Measurements from ENCODE around the gene CD28.
"Not testable (repeated sequence)": the region's sequence is repeated elsewhere in the genome, so short reads cannot be mapped to it uniquely, and the experiment has no call there.

Gene CD28

GRCh38 chr2:203741566-203741965 lies 35.1 kb downstream of the CD28 start:
- DNase-seq (ENCODE audit: insufficient read length, low spot score) (no peak), FAIRE-seq (no peak)

- FAIRE-seq (peak; percentile 13), DNase-seq (ENCODE audit: insufficient read length, low spot score) (no peak)
Measured at GRCh38 chr2:203743441-203743981, 37.1 kb downstream of the CD28 start.

GRCh38 chr2:203744091-203744490 lies 37.7 kb downstream of the CD28 start:
- DNase-seq (ENCODE audit: insufficient read length, low spot score), result no peak
- FAIRE-seq, result no peak

- FAIRE-seq (no peak), DNase-seq (ENCODE audit: insufficient read length, low spot score) (no peak)
Measured at GRCh38 chr2:203745267-203745666, 38.8 kb downstream of the CD28 start.

GRCh38 chr2:203748331-203749126 lies 42.1 kb downstream of the CD28 start:
- DNase-seq (ENCODE audit: insufficient read length, low spot score) (no peak), FAIRE-seq (no peak)

- DNase-seq (ENCODE audit: insufficient read length, low spot score) (no peak), FAIRE-seq (no peak)
Measured at GRCh38 chr2:203750346-203751068, 44.1 kb downstream of the CD28 start.

- FAIRE-seq, result no peak
Measured at GRCh38 chr2:203751685-203752271, 45.3 kb downstream of the CD28 start.

GRCh38 chr2:203756161-203756560 lies 49.7 kb downstream of the CD28 start:
- DNase-seq (ENCODE audit: insufficient read length, low spot score), result no peak
- FAIRE-seq, result no peak

More at GRCh38 chr2:203751685-203752271, 45.3 kb downstream of the CD28 start:
- no peak for DNase-seq (ENCODE audit: insufficient read length, low spot score)

GRCh38 chr2:203758841-203759689 lies 52.6 kb downstream of the CD28 start:
- DNase-seq (ENCODE audit: insufficient read length, low spot score) (no peak), FAIRE-seq (peak; percentile 63)

- DNase-seq (ENCODE audit: insufficient read length, low spot score), result no peak
- no peak for FAIRE-seq
Measured at GRCh38 chr2:203759690-203760365, 53.4 kb downstream of the CD28 start.

- DNase-seq (ENCODE audit: insufficient read length, low spot score) (no peak), FAIRE-seq (no peak)
Measured at GRCh38 chr2:203761121-203761520, 54.7 kb downstream of the CD28 start.

- FAIRE-seq (no peak), DNase-seq (ENCODE audit: insufficient read length, low spot score) (no peak)
Measured at GRCh38 chr2:203763241-203763937, 57.0 kb downstream of the CD28 start.

GRCh38 chr2:203763938-203764664 lies 57.7 kb downstream of the CD28 start:
- DNase-seq (ENCODE audit: insufficient read length, low spot score) (no peak), FAIRE-seq (no peak)

- DNase-seq (ENCODE audit: insufficient read length, low spot score), result no peak
- no peak for FAIRE-seq
Measured at GRCh38 chr2:203772456-203773165, 66.2 kb downstream of the CD28 start.

GRCh38 chr2:203774760-203775159 lies 68.3 kb downstream of the CD28 start:
- DNase-seq (ENCODE audit: insufficient read length, low spot score), result no peak
- no peak for FAIRE-seq

- DNase-seq (ENCODE audit: insufficient read length, low spot score) (no peak), FAIRE-seq (no peak)
Measured at GRCh38 chr2:203775684-203776083, 69.2 kb downstream of the CD28 start.

GRCh38 chr2:203777030-203777429 lies 70.6 kb downstream of the CD28 start:
- no peak for FAIRE-seq
- DNase-seq (ENCODE audit: insufficient read length, low spot score), result no peak

GRCh38 chr2:203779477-203780073 lies 73.1 kb downstream of the CD28 start:
- not testable (repeated sequence) for DNase-seq (ENCODE audit: insufficient read length, low spot score); FAIRE-seq

All from HTR-8/SVneo (cell line).